OCI-LY7 (cell line): ENCODE measurements around the gene CHCHD6.

Source experiments
- EZH2phosphoT487 ChIP-seq: fragments of 200-600 bp; sonication (generic); IDR thresholded peaks from 2 replicates; pipeline ENCODE4 v1.6.1; 2018; ENCODE audit warnings: low read depth, borderline replicate concordance, mild to moderate bottlenecking, mixed run types, antibody characterized with exemption, low read length, moderate library complexity, mixed read lengths
- TF ChIP-seq, protein P1 (sequence below): fragments of 200-600 bp; sonication (generic); conservative IDR thresholded peaks from 2 replicates; pipeline ENCODE4 v1.5.1; 2014; ENCODE audit warnings: mild to moderate bottlenecking, antibody characterized with exemption, low read length, moderate library complexity, mixed read lengths

DNA sequence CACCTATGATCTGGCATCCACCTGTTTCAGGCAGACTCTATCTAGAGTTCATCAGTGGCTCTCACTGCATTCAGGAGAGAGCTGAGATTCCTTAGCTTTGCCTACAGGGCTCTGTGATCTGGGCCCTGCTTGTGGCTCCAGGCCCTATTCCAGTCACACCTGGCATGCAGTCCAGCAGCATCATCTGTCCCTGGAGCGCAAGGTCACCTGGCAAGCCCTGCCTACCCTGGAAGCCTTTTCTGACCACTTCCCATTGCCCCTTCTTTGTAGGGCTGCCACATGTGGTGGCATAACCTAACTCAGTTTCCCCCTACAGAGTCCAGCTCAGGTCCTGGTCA is 163.8 kb downstream of the CHCHD6 start:
- TF ChIP-seq, protein P1, sequence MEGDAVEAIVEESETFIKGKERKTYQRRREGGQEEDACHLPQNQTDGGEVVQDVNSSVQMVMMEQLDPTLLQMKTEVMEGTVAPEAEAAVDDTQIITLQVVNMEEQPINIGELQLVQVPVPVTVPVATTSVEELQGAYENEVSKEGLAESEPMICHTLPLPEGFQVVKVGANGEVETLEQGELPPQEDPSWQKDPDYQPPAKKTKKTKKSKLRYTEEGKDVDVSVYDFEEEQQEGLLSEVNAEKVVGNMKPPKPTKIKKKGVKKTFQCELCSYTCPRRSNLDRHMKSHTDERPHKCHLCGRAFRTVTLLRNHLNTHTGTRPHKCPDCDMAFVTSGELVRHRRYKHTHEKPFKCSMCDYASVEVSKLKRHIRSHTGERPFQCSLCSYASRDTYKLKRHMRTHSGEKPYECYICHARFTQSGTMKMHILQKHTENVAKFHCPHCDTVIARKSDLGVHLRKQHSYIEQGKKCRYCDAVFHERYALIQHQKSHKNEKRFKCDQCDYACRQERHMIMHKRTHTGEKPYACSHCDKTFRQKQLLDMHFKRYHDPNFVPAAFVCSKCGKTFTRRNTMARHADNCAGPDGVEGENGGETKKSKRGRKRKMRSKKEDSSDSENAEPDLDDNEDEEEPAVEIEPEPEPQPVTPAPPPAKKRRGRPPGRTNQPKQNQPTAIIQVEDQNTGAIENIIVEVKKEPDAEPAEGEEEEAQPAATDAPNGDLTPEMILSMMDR, result no peak
- no peak for TF ChIP-seq EZH2phosphoT487
